Mesodermal cell (in vitro differentiated cells): ENCODE data around the gene S100PBP.

ENCODE experiments used
- H3K27ac ChIP-seq: 2 replicates; pipeline ENCODE4 v1.7.0; 2013; ENCODE audit warnings: mild to moderate bottlenecking, low read depth, low read length, moderate library complexity; ENCODE audit not compliant: severe bottlenecking
- H3K36me3 ChIP-seq: 2 replicates; pipeline ENCODE4 v1.7.1; 2013; ENCODE audit warnings: mild to moderate bottlenecking, low read length, moderate library complexity; ENCODE audit not compliant: control insufficient read depth, insufficient read depth
- H3K4me1 ChIP-seq: one replicate; pipeline ENCODE4 v1.7.1; 2013; ENCODE audit warnings: mild to moderate bottlenecking, low read length; ENCODE audit not compliant: insufficient read depth, control insufficient read depth, poor library complexity, severe bottlenecking
- H3K4me3 ChIP-seq: 2 replicates; pipeline ENCODE4 v1.7.0; 2013; ENCODE audit warnings: low read length, control low read depth, mild to moderate bottlenecking; ENCODE audit not compliant: insufficient read depth, poor library complexity, severe bottlenecking; ENCODE audit errors: extremely low read depth
- H3K9me3 ChIP-seq: 2 replicates; pipeline ENCODE4 v1.7.1; 2013; ENCODE audit warnings: mild to moderate bottlenecking, low read length, moderate library complexity; ENCODE audit not compliant: control insufficient read depth
- WGBS, 2 experiments: methylation state at CpG; one replicate each; pipeline ENCODE4 v1.1.5; 2013; ENCODE audit warnings: missing lambda C conversion rate in 2 of 2; ENCODE audit not compliant: insufficient coverage in 2 of 2; 5-methylcytosine and 5-hydroxymethylcytosine counted together

Gene S100PBP

DNA sequence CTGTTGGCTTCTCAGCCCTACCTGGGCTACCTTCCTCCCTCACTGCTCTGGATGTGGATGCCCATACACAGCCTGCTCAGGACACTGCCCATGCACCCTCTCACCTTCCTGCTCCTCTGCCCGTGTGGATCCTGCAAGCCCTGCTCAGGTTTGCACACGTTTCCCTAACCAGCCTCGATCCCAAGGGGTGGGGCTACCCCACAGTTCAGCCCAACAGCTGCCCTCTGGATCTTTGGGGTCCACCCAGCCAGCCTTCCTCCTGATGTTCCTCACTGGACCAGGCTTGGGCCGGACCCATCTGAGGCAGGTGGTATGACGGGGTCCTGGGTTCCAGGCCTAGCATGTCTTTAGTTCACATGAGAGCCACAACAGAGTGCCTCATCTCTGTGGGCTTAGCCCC is 79.0 kb downstream of the S100PBP start:
- Histone ChIP-seq H3K9me3 (no peaks in the 10 kb centered on the region), H3K4me1 (peaks cover 7% of the 10 kb centered on the region), H3K4me3 (no peak overlapping the region), H3K36me3 (no peaks in the 10 kb centered on the region), H3K27ac (no peak overlapping the region)
- 88 to 93% methylated on average over 5 of the region's 5 CpGs for WGBS, 2 experiments

DNA sequence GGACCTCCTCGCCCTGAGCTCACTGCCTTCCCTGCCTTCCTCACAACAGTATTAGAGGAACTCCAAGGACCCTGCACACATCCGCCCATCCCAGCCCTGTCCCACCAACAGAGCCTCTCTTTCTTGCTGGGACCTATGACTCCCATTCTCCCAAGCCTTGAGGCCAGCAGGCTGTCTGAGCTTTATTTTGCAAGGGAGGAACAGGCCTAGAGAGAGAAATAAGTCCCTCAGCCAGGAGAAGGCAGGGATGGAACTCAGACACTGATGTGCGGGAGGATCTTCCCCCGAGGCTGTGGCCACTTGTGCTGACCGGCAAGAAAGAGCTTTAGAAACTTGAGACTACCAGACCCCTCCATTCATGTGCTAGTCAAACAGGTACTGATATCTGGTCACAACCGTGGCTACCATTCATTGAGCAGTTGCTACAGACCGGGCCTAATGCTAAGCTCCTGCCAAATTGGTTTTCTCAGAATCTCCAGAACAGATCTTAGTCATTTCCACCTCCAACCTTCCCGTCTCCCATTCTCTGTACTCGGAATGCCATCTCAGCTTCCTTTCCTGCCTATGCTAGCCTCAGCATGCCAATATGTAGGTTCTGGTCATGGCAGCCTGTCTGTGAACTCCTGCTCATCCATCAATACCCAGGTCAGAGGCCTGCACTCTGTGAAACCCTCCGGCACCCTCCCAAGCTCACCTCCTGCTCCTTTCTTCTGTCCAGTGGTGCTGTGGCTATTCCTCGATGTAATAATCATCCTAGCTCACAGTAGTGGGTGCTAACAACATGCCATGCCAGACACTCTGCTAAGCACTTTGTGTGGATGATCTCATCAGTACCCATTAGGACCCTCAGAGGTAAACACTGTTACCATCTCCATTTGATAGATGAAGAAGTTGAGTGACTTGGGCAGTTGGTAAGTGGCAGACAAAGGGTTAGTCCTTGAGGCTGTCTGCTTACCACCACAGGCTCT is 79.9 kb downstream of the S100PBP start:
- no peak overlapping the region for H3K4me3 ChIP-seq
- H3K9me3 ChIP-seq: no peaks in the 10 kb centered on the region
- H3K36me3 ChIP-seq: no peaks in the 10 kb centered on the region
- peaks cover 7% of the 10 kb centered on the region for H3K4me1 ChIP-seq
- 90 to 91% methylated on average over 11 of the region's 11 CpGs for WGBS, 2 experiments
- no peak overlapping the region for H3K27ac ChIP-seq

DNA sequence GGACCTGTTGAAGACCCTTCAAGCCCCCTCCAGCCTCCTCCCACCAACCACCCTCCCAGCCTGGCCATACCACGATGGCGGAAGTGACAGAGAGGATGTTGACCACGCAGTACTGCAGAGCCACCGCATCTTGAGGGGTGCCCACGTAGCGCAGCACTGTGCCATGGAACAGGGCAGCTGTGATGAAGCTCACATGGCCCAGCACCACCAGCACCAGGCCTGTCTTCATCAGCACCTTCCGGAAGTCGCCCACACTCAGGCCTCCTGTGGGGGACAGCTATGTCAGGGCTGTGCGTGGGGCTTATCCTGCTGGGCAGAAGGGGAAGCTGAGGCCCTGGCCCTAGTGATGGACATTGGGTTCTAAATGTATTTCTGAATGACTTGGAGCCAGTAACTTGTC is 80.6 kb downstream of the S100PBP start:
- H3K4me1 ChIP-seq: peaks cover 7% of the 10 kb centered on the region
- H3K27ac ChIP-seq: no peak overlapping the region
- H3K9me3 ChIP-seq: no peaks in the 10 kb centered on the region
- H3K36me3 ChIP-seq: no peaks in the 10 kb centered on the region
- 97 to 98% methylated on average over 4 to 9 of the region's 9 CpGs for WGBS, 2 experiments
- no peak overlapping the region for H3K4me3 ChIP-seq

GRCh38 chr1:32898958-32899357 is 81.5 kb downstream of the S100PBP start:
- no peak overlapping the region for H3K27ac ChIP-seq
- peaks cover 1% of the 10 kb centered on the region for H3K4me1 ChIP-seq
- no peak overlapping the region for H3K4me3 ChIP-seq
- no peaks in the 10 kb centered on the region for H3K36me3 ChIP-seq
- WGBS, 2 experiments: 100% methylated on average over 2 of the region's 3 CpGs; no CpG with 5 or more reads in 1 of the 2 experiments
- no peaks in the 10 kb centered on the region for H3K9me3 ChIP-seq

DNA sequence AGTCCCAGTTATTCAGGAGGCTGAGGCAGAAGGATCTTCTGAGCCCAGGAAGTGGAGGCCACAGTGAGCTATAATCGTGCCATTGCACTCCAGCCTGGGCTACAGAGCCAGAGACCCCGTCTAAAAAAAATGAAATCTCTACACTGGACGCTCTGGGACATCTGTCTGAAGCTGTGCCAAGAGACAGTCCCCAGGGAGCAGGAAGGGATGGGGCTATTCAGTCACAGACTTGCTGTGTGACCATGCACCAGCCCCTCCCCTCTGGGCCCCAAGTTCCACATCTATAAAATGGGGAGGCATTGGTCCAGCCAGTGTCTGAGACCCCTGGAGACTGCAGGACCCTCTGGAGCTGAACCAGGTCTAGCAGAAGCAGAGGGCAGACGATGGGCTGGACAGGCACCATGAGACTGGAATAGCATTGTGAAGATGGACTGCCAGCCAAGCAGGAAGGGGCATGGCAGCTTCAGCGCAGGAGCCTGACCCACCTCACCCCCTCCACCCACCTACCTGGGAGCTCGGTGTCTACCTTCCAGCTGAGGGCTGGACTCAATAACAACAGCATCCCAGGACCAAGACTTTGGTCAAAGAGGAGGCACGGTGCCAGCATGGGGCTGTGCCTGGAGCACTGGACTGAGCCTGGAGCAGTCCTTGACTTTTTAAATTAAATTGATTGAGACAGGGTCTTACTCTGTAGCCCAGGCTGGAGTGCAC is 82.3 kb downstream of the S100PBP start:
- no peak overlapping the region for H3K4me3 ChIP-seq
- 82 to 85% methylated on average over 5 of the region's 7 CpGs for WGBS, 2 experiments
- H3K4me1 ChIP-seq: no peaks in the 10 kb centered on the region
- H3K27ac ChIP-seq: no peak overlapping the region
- no peaks in the 10 kb centered on the region for H3K9me3 ChIP-seq
- H3K36me3 ChIP-seq: no peaks in the 10 kb centered on the region

GRCh38 chr1:32900371-32900955 is 83.0 kb downstream of the S100PBP start:
- no peaks in the 10 kb centered on the region for H3K4me1 ChIP-seq
- H3K27ac ChIP-seq: no peak overlapping the region
- no peaks in the 10 kb centered on the region for H3K9me3 ChIP-seq
- 25 to 42% methylated on average over 15 to 17 of the region's 22 CpGs for WGBS, 2 experiments
- peak overlapping the region; percentile 44 for H3K4me3 ChIP-seq
- H3K36me3 ChIP-seq: no peaks in the 10 kb centered on the region

GRCh38 chr1:32900956-32901822 is 83.7 kb downstream of the S100PBP start, which contains the start of gene TMEM54:
Gene TMEM54, minus strand, starts transcription at chr1:32901389. Its CDS starts 151 bp downstream, at chr1:32901238.
- Histone ChIP-seq H3K4me1 (no peaks in the 10 kb centered on the region), H3K27ac (no peak within 1 kb of the TSS), H3K36me3 (no peaks in the 10 kb centered on the region), H3K4me3 (peak within 1 kb of the TSS; percentile 44), H3K9me3 (no peaks in the 10 kb centered on the region)
- 2 to 5% methylated on average over 51 to 54 of the region's 92 CpGs for WGBS, 2 experiments

DNA sequence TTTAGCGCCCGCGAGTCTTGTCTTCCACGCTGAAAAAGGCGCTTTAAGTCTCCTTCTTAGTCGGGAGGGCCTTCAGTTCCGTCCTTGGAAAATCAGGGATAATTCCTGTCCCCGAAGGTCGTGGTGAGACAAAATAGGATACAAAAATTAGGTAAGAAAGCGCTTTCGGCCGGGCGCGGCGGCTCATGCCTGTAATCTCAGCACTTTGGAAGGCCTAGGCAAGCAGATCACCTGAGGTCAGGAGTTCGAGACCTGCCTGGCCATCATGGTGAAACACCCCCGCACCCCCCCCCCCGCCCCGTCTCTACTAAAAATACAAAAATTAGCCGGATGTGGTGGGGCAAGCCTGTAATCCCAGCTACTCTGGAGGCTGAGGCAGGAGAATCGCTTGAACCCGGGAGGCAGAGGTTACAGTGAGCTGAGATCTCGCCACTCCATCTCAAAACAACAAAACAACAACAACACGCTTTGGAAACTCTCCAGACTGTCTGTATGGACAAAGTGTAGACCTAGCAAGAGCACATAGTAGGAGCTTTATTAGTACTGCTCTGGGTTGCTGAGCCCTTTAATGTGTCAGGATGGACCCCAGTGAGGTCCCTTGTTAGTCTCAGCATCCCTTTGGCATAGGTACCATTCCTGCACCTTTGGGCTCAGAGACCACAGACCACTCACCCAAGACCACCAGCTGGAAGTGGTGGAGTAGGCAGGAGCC is 84.5 kb downstream of the S100PBP start:
- Histone ChIP-seq H3K4me3 (peak overlapping the region; percentile 32), H3K36me3 (no peaks in the 10 kb centered on the region), H3K4me1 (no peaks in the 10 kb centered on the region), H3K9me3 (no peaks in the 10 kb centered on the region), H3K27ac (no peak overlapping the region)
- WGBS, 2 experiments: 53 to 56% methylated on average over 16 to 17 of the region's 24 CpGs

- H3K9me3 ChIP-seq: no peaks in the 10 kb centered on the region
- no peak overlapping the region for H3K27ac ChIP-seq
- H3K4me1 ChIP-seq: no peaks in the 10 kb centered on the region
- WGBS, 2 experiments: 76 to 93% methylated on average over 2 to 5 of the region's 6 CpGs
- H3K36me3 ChIP-seq: no peaks in the 10 kb centered on the region
- H3K4me3 ChIP-seq: no peak overlapping the region
Measured at GRCh38 chr1:32902535-32902920, 85.1 kb downstream of the S100PBP start.
